ENCODE results near the gene AP5Z1. TPM values are rescaled to one million over a fixed set of nuclear protein-coding genes. Genes with fewer than 3 reads are reported as not detected.
"Not testable (repeated sequence)": the region's sequence is repeated elsewhere in the genome, so short reads cannot be mapped to it uniquely, and the experiment has no call there.

Gene AP5Z1
- total RNA-seq, 1 experiment from 2014 or later, result 26.5 TPM

DNA sequence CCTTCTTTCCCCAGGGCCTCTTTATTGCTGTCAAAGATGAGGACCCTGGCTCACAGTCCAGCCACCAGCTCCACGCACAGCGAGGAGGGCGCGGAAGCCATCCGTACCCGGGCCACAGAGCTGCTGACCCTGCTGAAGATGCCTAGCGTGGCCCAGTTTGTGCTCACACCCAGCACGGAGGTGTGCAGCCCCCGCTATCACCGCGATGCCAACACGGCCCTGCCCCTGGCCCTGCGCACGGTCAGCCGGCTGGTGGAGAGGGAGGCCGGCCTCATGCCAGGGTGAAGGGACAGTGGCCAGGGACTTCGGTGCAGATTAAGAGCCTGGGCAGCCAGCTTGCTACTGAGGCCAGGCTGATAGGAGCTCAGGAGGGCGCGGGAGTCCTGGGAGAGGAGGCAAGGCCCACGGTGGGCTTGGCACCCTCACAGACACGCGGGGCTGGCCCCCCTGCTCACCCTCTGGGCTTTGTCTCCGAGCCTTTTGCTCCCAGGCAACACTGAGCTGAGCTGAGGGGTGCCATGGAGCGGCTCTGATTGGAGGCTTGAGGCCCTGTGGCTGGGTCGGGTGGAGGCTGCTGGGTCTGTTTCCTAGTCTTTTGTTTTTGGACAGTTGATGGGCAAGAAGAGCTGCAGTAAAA lies 15.8 kb downstream of the AP5Z1 start:
- TF ChIP-seq, protein P1, sequence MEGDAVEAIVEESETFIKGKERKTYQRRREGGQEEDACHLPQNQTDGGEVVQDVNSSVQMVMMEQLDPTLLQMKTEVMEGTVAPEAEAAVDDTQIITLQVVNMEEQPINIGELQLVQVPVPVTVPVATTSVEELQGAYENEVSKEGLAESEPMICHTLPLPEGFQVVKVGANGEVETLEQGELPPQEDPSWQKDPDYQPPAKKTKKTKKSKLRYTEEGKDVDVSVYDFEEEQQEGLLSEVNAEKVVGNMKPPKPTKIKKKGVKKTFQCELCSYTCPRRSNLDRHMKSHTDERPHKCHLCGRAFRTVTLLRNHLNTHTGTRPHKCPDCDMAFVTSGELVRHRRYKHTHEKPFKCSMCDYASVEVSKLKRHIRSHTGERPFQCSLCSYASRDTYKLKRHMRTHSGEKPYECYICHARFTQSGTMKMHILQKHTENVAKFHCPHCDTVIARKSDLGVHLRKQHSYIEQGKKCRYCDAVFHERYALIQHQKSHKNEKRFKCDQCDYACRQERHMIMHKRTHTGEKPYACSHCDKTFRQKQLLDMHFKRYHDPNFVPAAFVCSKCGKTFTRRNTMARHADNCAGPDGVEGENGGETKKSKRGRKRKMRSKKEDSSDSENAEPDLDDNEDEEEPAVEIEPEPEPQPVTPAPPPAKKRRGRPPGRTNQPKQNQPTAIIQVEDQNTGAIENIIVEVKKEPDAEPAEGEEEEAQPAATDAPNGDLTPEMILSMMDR (IDR thresholded peaks at IDR 0.05; ENCODE audit: unreplicated experiment), result no peak
- DNase-seq (ENCODE audit: unreplicated experiment), result no peak
- H3K36me3 Mint-ChIP-seq (ENCODE audit: insufficient read depth, unreplicated experiment), result peaks cover 34% of the 10 kb centered on the region
- no peak overlapping the region for H3K4me3 Mint-ChIP-seq (ENCODE audit: unreplicated experiment)
- peaks cover 5% of the 10 kb centered on the region for H3K4me1 Mint-ChIP-seq (ENCODE audit: insufficient read depth, unreplicated experiment)
- intact Hi-C loops (cut with micrococcal nuclease), result no loop called here
- H3K27me3 Mint-ChIP-seq (ENCODE audit: insufficient read depth, unreplicated experiment), result no peaks in the 10 kb centered on the region
- ChIA-PET CTCF (no interaction called here), POLR2A (interaction anchor here (2.1 kb wide), 1 partner anchor 16 kb away, joined by 5 read pairs; the partner anchor contains the start of gene AP5Z1)
- no peaks in the 10 kb centered on the region for H3K9me3 Mint-ChIP-seq (ENCODE audit: unreplicated experiment)
- no peak overlapping the region for H3K27ac Mint-ChIP-seq (ENCODE audit: low read depth, unreplicated experiment)
- no TSS peak for BruUV-seq (replicated peaks)

- no peak overlapping the region for H3K4me3 Mint-ChIP-seq (ENCODE audit: unreplicated experiment)
- intact Hi-C loops (cut with micrococcal nuclease), result no loop called here
Observed at GRCh38 chr7:4791738-4792536, 16.5 kb downstream of the AP5Z1 start.

DNA sequence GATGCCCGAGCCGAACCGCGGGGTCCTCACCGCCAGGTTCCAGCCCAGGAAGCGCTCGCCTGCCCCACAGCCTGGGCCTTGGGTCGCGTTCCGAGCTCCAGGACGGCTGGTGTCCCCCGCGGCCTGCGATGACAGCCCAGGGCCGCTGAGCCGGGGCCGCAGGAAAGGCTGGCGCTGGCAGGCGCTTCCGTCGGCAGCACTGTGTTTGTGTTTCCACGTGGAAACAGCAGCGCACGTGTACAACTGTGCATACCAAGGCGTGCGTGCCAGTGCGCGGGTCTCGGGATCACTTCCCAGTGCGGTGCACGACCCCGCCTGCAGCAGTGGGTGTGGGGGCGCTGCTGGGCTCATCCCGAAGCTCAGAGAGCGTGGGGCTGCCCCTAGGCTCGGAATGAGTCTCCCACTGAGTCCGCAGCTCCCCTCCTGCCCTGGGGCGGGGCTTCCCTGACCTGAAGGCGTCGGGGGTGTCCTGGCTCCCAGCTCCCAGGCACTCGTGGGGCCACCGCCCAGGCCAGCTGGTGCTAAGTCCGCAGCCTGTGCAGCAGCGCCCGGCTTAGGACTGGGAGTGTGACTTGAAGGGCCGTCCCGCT lies 17.2 kb downstream of the AP5Z1 start:
- H3K36me3 Mint-ChIP-seq (ENCODE audit: insufficient read depth, unreplicated experiment), result peaks cover 22% of the 10 kb centered on the region
- no peak overlapping the region for H3K27ac Mint-ChIP-seq (ENCODE audit: low read depth, unreplicated experiment)
- CTCF ChIA-PET, result interaction anchor here (0.6 kb wide), 1 partner anchor 294 kb away, joined by 3 read pairs; no protein-coding TSS in a partner anchor
- intact Hi-C loops (cut with micrococcal nuclease), result no loop called here
- H3K27me3 Mint-ChIP-seq (ENCODE audit: insufficient read depth, unreplicated experiment), result no peaks in the 10 kb centered on the region
- H3K4me1 Mint-ChIP-seq (ENCODE audit: insufficient read depth, unreplicated experiment), result peaks cover 3% of the 10 kb centered on the region
- no peak overlapping the region for H3K4me3 Mint-ChIP-seq (ENCODE audit: unreplicated experiment)
- DNase-seq (ENCODE audit: unreplicated experiment), result no peak
- no TSS peak for BruUV-seq (replicated peaks)
- POLR2A ChIA-PET, result interaction anchor here (0.5 kb wide), 1 partner anchor 1191 kb away, joined by 3 read pairs; no protein-coding TSS in a partner anchor
- no peaks in the 10 kb centered on the region for H3K9me3 Mint-ChIP-seq (ENCODE audit: unreplicated experiment)
- TF ChIP-seq, protein P1 (IDR thresholded peaks at IDR 0.05; ENCODE audit: unreplicated experiment), result no peak

More at GRCh38 chr7:4791738-4792536, 16.5 kb downstream of the AP5Z1 start:
- ChIA-PET CTCF (interaction anchor here (0.7 kb wide), 1 partner anchor 16 kb away, joined by 3 read pairs; the partner anchor contains the start of gene AP5Z1), POLR2A (interaction anchor here (0.5 to 2.1 kb wide), 2 partner anchors 16 to 1190 kb away, joined by 3 to 5 read pairs; partner anchors contain the start of gene AP5Z1)
- H3K27me3 Mint-ChIP-seq (ENCODE audit: insufficient read depth, unreplicated experiment), result no peaks in the 10 kb centered on the region
- H3K27ac Mint-ChIP-seq (ENCODE audit: low read depth, unreplicated experiment), result no peak overlapping the region
- peaks cover 28% of the 10 kb centered on the region for H3K36me3 Mint-ChIP-seq (ENCODE audit: insufficient read depth, unreplicated experiment)
- no TSS peak for BruUV-seq (replicated peaks)
- no peak for DNase-seq (ENCODE audit: unreplicated experiment)
- TF ChIP-seq, protein P1 (IDR thresholded peaks at IDR 0.05; ENCODE audit: unreplicated experiment), result peak; percentile 32
- no peaks in the 10 kb centered on the region for H3K9me3 Mint-ChIP-seq (ENCODE audit: unreplicated experiment)
- H3K4me1 Mint-ChIP-seq (ENCODE audit: insufficient read depth, unreplicated experiment), result peaks cover 5% of the 10 kb centered on the region

DNA sequence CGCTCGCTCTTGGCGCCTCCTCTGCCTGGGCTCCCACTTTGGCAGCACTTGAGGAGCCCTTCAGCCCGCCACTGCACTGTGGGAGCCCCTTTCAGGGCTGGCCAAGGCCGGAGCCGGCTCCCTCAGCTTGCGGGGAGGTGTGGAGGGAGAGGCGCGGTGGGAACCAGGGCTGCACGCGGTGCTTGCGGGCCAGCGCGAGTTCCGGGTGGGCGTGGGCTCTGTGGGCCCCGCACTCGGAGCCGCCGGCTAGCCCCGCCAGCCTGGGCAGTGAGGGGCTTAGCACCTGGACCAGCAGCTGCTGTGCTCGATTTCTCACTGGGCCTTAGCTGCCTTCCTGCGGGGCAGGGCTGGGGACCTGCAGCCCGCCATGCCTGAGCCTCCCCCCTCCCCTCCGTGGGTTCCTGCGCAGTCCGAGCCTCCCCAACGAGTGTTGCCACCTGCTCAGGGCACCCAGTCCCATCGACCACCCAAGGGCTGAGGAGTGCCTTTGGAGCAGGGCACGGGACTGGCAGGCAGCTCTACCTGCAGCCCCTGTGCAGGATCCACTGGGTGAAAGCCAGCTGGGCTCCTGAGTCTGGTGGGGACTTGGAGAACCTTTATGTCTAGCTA lies 18.1 kb downstream of the AP5Z1 start:
- CTCF ChIA-PET, result interaction anchor here (0.6 to 0.7 kb wide), 2 partner anchors 293 to 294 kb away, joined by 3 to 4 read pairs; no protein-coding TSS in a partner anchor
- POLR2A ChIA-PET; H3K9me3 Mint-ChIP-seq (ENCODE audit: unreplicated experiment); H3K4me3 Mint-ChIP-seq (ENCODE audit: unreplicated experiment); BruUV-seq (replicated peaks); intact Hi-C loops (cut with micrococcal nuclease); H3K4me1 Mint-ChIP-seq (ENCODE audit: insufficient read depth, unreplicated experiment); H3K27ac Mint-ChIP-seq (ENCODE audit: low read depth, unreplicated experiment); DNase-seq (ENCODE audit: unreplicated experiment); H3K27me3 Mint-ChIP-seq (ENCODE audit: insufficient read depth, unreplicated experiment): not testable (repeated sequence)
- H3K36me3 Mint-ChIP-seq (ENCODE audit: insufficient read depth, unreplicated experiment), result peaks cover 22% of the 10 kb centered on the region

DNA sequence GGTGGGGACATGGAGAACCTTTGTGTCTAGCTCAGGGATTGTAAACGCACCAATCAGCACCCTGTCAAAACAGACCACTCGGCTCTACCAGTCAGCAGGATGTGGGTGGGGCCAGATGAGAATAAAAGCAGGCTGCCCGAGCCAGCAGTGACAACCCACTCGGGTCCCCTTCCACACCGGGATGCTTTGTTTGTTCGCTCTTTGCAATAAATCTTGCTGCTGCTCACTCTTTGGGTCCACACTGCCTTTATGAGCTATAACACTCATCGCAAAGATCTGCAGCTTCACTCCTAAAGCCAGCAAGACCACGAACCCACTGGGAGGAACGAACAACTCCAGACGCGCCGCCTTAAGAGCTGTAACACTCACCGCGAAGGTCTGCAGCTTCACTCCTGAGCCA lies 18.7 kb downstream of the AP5Z1 start:
- H3K4me3 Mint-ChIP-seq (ENCODE audit: unreplicated experiment); H3K27ac Mint-ChIP-seq (ENCODE audit: low read depth, unreplicated experiment); H3K27me3 Mint-ChIP-seq (ENCODE audit: insufficient read depth, unreplicated experiment); H3K9me3 Mint-ChIP-seq (ENCODE audit: unreplicated experiment); DNase-seq (ENCODE audit: unreplicated experiment); H3K4me1 Mint-ChIP-seq (ENCODE audit: insufficient read depth, unreplicated experiment); BruUV-seq (replicated peaks); intact Hi-C loops (cut with micrococcal nuclease); POLR2A ChIA-PET: not testable (repeated sequence)
- CTCF ChIA-PET, result interaction anchor here (0.7 kb wide), 1 partner anchor 293 kb away, joined by 4 read pairs; no protein-coding TSS in a partner anchor
- H3K36me3 Mint-ChIP-seq (ENCODE audit: insufficient read depth, unreplicated experiment), result peaks cover 22% of the 10 kb centered on the region

Data from MCF 10A (cell line).